Ishikawa (cell line): ENCODE measurements around the gene ULK4.

Experiments used
- CEBPB ChIP-seq: IDR thresholded peaks from 2 replicates; pipeline ENCODE4 v1.6.1; 2012
- CREB1 ChIP-seq: IDR thresholded peaks from 2 replicates; pipeline ENCODE4 v1.6.1; 2012; ENCODE audit warnings: low read depth
- EGR1 ChIP-seq: IDR thresholded peaks from 2 replicates; pipeline ENCODE4 v1.6.1; 2012
- EP300 ChIP-seq: IDR thresholded peaks from 2 replicates; pipeline ENCODE4 v1.6.1; 2012; ENCODE audit warnings: borderline replicate concordance
- FOXM1 ChIP-seq: IDR thresholded peaks from 2 replicates; pipeline ENCODE4 v1.6.1; 2012; ENCODE audit warnings: low read depth, borderline replicate concordance
- MAX ChIP-seq: IDR thresholded peaks from 2 replicates; pipeline ENCODE4 v1.6.1; 2012
- NFIC ChIP-seq: IDR thresholded peaks from 2 replicates; pipeline ENCODE4 v1.6.1; 2012
- RAD21 ChIP-seq: IDR thresholded peaks from 2 replicates; pipeline ENCODE4 v1.6.1; 2012; ENCODE audit warnings: low read depth
- REST ChIP-seq: IDR thresholded peaks from 2 replicates; pipeline ENCODE4 v1.6.1; 2012; ENCODE audit warnings: low read depth, mild to moderate bottlenecking
- TAF1 ChIP-seq: IDR thresholded peaks from 2 replicates; pipeline ENCODE4 v1.6.1; 2012; ENCODE audit warnings: low read depth, mild to moderate bottlenecking
- TCF12 ChIP-seq: IDR thresholded peaks from 2 replicates; pipeline ENCODE4 v1.6.1; 2012; ENCODE audit warnings: low read depth
- TEAD4 ChIP-seq: IDR thresholded peaks from 2 replicates; pipeline ENCODE4 v1.6.1; 2012
- USF1 ChIP-seq: IDR thresholded peaks from 2 replicates; pipeline ENCODE4 v1.6.1; 2012
- YY1 ChIP-seq: IDR thresholded peaks from 2 replicates; pipeline ENCODE4 v1.6.1; 2012; ENCODE audit warnings: low read depth
- ZBTB7A ChIP-seq: IDR thresholded peaks from 2 replicates; pipeline ENCODE4 v1.6.1; 2012; ENCODE audit warnings: low read depth

The ULK4 gene

GRCh38 chr3:41207355-41207754 lies 754.5 kb downstream of the ULK4 start:
- TF ChIP-seq YY1 = no peak
- no peak for TF ChIP-seq EGR1
- TF ChIP-seq USF1 = no peak
- TF ChIP-seq NFIC = no peak

GRCh38 chr3:41205591-41205990 lies 756.3 kb downstream of the ULK4 start:
- no peak for TF ChIP-seq FOXM1
- TF ChIP-seq TAF1 = no peak
- no peak for TF ChIP-seq REST
- TF ChIP-seq RAD21 = no peak

GRCh38 chr3:41204369-41204768 lies 757.5 kb downstream of the ULK4 start:
- TF ChIP-seq MAX (no peak), CREB1 (no peak), REST (no peak), RAD21 (no peak), EGR1 (no peak), NFIC (no peak), ZBTB7A (no peak), FOXM1 (no peak)

- TF ChIP-seq TCF12 (no peak), MAX (no peak), EP300 (no peak), FOXM1 (no peak), YY1 (no peak), USF1 (no peak), TAF1 (no peak), CEBPB (no peak), NFIC (no peak), EGR1 (no peak), TEAD4 (no peak), REST (no peak), RAD21 (no peak), CREB1 (no peak), ZBTB7A (no peak)
Measured at GRCh38 chr3:41202834-41203345, 759.0 kb downstream of the ULK4 start.

GRCh38 chr3:41202075-41202833 lies 759.6 kb downstream of the ULK4 start:
- no peak for TF ChIP-seq RAD21
- no peak for TF ChIP-seq ZBTB7A

GRCh38 chr3:41200669-41201021 lies 761.3 kb downstream of the ULK4 start:
- TF ChIP-seq TAF1 = no peak
- TF ChIP-seq CREB1 = no peak
- TF ChIP-seq EGR1 = no peak
- no peak for TF ChIP-seq RAD21
- no peak for TF ChIP-seq ZBTB7A
- no peak for TF ChIP-seq MAX
- TF ChIP-seq TCF12 = no peak
- TF ChIP-seq FOXM1 = no peak
- no peak for TF ChIP-seq TEAD4
- TF ChIP-seq EP300 = no peak
